ENCODE results near the gene PHRF1. TPM values are rescaled to one million over a fixed set of nuclear protein-coding genes. Genes with fewer than 3 reads are reported as not detected.

PHRF1 gene
- total RNA-seq, 1 donor from 2014 or later = 38.3 TPM

DNA sequence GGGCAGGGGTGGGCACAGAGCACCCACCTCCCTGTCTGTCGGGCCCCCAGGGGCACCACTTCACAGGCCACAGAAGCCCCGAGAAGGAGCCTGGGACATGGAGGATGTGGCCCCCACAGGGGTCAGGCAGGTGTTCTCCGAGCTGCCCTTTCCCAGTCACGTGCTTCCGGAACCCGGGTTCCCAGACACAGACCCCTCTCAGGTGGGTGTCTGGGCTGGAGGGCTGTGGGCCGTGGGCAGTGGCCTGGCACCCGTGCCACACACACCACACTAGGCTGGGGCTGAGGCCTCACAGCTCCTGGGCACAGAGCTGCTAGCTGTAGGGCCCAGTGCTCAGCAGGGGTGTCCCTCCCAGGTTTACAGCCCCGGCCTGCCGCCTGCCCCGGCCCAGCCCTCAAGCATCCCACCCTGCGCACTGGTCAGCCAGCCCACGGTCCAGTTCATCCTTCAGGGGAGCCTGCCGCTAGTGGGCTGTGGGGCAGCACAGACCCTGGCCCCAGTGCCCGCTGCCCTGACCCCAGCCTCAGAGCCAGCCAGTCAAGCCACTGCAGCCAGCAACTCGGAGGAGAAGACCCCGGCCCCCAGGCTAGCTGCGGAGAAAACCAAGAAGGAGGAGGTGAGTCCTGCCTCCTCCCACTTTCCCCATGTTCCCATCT, 34.0 kb downstream of the PHRF1 start:
- Histone ChIP-seq H3K36me3 (ENCODE audit: insufficient read depth, low read length) (peaks cover 19% of the 10 kb centered on the region), H3K4me2 (ENCODE audit: low read length) (no peak overlapping the region), H3K79me2 (ENCODE audit: insufficient read depth, low read length) (peaks cover 13% of the 10 kb centered on the region), H2AFZ (ENCODE audit: low read depth, low read length) (no peak overlapping the region), H3K27me3 (ENCODE audit: insufficient read depth, low read length) (no peaks in the 10 kb centered on the region), H3K4me3 (ENCODE audit: insufficient read depth, low read depth, low read length) (no peak overlapping the region), H3K9me3 (ENCODE audit: insufficient read depth, low read depth, low read length) (no peaks in the 10 kb centered on the region), H4K20me1 (ENCODE audit: insufficient read depth, low read length) (peaks cover 74% of the 10 kb centered on the region), H3K4me1 (ENCODE audit: insufficient read depth, low read length) (peaks cover 13% of the 10 kb centered on the region), H3K27ac (ENCODE audit: low read depth, low read length) (no peak overlapping the region), H3K9ac (ENCODE audit: low read length) (no peak overlapping the region)
- no peaks in the 10 kb centered on the region for H3K9me3 Mint-ChIP-seq (ENCODE audit: unreplicated experiment)
- DNase-seq (ENCODE audit: low read depth) = no peak
- no peak overlapping the region for H3K4me3 Mint-ChIP-seq (ENCODE audit: unreplicated experiment)
- H3K27ac Mint-ChIP-seq (ENCODE audit: unreplicated experiment) = no peak overlapping the region
- H3K27me3 Mint-ChIP-seq (ENCODE audit: low read depth, unreplicated experiment) = no peaks in the 10 kb centered on the region
- TF ChIP-seq, protein P1, sequence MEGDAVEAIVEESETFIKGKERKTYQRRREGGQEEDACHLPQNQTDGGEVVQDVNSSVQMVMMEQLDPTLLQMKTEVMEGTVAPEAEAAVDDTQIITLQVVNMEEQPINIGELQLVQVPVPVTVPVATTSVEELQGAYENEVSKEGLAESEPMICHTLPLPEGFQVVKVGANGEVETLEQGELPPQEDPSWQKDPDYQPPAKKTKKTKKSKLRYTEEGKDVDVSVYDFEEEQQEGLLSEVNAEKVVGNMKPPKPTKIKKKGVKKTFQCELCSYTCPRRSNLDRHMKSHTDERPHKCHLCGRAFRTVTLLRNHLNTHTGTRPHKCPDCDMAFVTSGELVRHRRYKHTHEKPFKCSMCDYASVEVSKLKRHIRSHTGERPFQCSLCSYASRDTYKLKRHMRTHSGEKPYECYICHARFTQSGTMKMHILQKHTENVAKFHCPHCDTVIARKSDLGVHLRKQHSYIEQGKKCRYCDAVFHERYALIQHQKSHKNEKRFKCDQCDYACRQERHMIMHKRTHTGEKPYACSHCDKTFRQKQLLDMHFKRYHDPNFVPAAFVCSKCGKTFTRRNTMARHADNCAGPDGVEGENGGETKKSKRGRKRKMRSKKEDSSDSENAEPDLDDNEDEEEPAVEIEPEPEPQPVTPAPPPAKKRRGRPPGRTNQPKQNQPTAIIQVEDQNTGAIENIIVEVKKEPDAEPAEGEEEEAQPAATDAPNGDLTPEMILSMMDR (IDR thresholded peaks at IDR 0.05; ENCODE audit: insufficient read depth, low read depth, low read length) = no peak
- no peak for TF ChIP-seq EZH2 (IDR thresholded peaks at IDR 0.05; ENCODE audit: insufficient read depth, low read length)
- peaks cover 5% of the 10 kb centered on the region for H3K4me1 Mint-ChIP-seq (ENCODE audit: low read depth, unreplicated experiment)
- H3K36me3 Mint-ChIP-seq (ENCODE audit: low read depth, unreplicated experiment) = peaks cover 19% of the 10 kb centered on the region
- no peak for FAIRE-seq

DNA sequence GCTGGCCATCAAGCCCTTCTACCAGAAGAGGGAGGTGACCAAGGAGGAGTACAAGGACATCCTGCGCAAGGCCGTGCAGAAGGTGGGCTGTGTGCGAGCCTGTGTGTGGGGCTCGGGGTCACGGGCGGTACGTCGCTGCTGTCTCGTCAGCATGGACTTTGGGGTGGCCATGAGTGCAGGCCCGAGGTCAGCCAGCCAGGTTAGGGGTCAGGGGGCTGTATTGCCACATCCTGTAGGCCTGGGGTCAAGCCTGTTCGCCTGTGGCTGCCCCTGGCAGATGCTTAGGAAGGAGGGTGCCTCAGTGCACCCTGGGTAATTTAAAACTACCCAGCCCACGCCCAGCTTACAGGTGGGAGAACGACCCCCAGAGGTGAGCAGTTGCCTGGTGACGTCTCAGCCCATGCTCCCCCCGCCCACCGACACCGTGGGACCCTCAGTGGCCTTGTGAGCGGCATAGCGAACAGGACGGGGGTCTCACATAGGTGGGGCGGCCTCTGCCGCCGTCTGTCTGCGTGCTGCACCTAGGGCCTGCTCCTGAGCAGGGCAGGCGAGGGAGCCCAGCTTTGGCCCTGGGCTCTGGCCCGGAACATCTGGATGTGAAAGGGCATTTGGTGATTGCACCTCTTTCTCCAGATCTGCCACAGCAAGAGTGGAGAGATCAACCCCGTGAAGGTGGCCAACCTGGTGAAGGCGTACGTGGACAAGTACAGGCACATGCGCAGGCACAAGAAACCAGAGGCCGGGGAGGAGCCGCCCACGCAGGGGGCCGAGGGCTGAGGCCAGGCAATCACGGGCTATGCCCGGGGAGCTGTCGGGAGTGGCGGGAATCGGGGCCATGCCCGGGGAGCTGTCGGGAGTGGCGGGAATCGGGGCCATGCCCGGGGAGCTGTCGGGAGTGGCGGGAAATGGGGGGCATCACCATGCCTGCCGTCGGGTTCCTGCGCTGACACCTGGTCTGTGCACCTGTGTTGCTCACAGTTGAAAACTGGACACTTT, 35.0 kb downstream of the PHRF1 start:
- peaks cover 5% of the 10 kb centered on the region for H3K4me1 Mint-ChIP-seq (ENCODE audit: low read depth, unreplicated experiment)
- H3K4me3 ChIP-seq (ENCODE audit: insufficient read depth, low read depth, low read length) = no peak overlapping the region
- H2AFZ ChIP-seq (ENCODE audit: low read depth, low read length) = no peak overlapping the region
- no peaks in the 10 kb centered on the region for H3K27me3 Mint-ChIP-seq (ENCODE audit: low read depth, unreplicated experiment)
- no peak for DNase-seq (ENCODE audit: low read depth)
- peak overlapping the region; percentile 34 for H3K27ac Mint-ChIP-seq (ENCODE audit: unreplicated experiment)
- no peaks in the 10 kb centered on the region for H3K9me3 Mint-ChIP-seq (ENCODE audit: unreplicated experiment)
- peaks cover 70% of the 10 kb centered on the region for H4K20me1 ChIP-seq (ENCODE audit: insufficient read depth, low read length)
- no peak for FAIRE-seq
- H3K4me3 Mint-ChIP-seq (ENCODE audit: unreplicated experiment) = no peak overlapping the region
- H3K4me2 ChIP-seq (ENCODE audit: low read length) = no peak overlapping the region
- H3K79me2 ChIP-seq (ENCODE audit: insufficient read depth, low read length) = peaks cover 13% of the 10 kb centered on the region
- TF ChIP-seq EZH2 (IDR thresholded peaks at IDR 0.05; ENCODE audit: insufficient read depth, low read length) = no peak
- TF ChIP-seq, protein P1 (IDR thresholded peaks at IDR 0.05; ENCODE audit: insufficient read depth, low read depth, low read length) = no peak
- no peak overlapping the region for H3K27ac ChIP-seq (ENCODE audit: low read depth, low read length)
- no peak overlapping the region for H3K9ac ChIP-seq (ENCODE audit: low read length)
- H3K9me3 ChIP-seq (ENCODE audit: insufficient read depth, low read depth, low read length) = no peaks in the 10 kb centered on the region
- peaks cover 19% of the 10 kb centered on the region for H3K36me3 Mint-ChIP-seq (ENCODE audit: low read depth, unreplicated experiment)
- no peaks in the 10 kb centered on the region for H3K27me3 ChIP-seq (ENCODE audit: insufficient read depth, low read length)
- H3K36me3 ChIP-seq (ENCODE audit: insufficient read depth, low read length) = peaks cover 15% of the 10 kb centered on the region
- H3K4me1 ChIP-seq (ENCODE audit: insufficient read depth, low read length) = peaks cover 11% of the 10 kb centered on the region
